ENCODE measurements around the gene CDH26. TPM values are rescaled to one million over a fixed set of nuclear protein-coding genes. Genes with fewer than 3 reads are reported as not detected.

The CDH26 gene
- total RNA-seq = under 1 TPM; 0.88 to 0.91 TPM

GRCh38 chr20:59958123-59958522 is at the start of gene CDH26:
Gene CDH26 (plus strand): TSS chr20:59958423. CDS start chr20:59958727, 304 bp downstream.
- Mint-ChIP-seq H3K4me1 (no peaks in the 10 kb centered on the region), H3K27ac (no peak within 1 kb of the TSS), H3K36me3 (ENCODE audit: low read depth) (no peaks in the 10 kb centered on the region), H3K9me3 (ENCODE audit: low read depth) (no peaks in the 10 kb centered on the region), H3K4me3 (no peak within 1 kb of the TSS), H3K27me3 (no peaks in the 10 kb centered on the region)
- ChIA-PET POLR2A (no interaction called here), CTCF (interaction anchor here (1.0 to 1.2 kb wide), 2 partner anchors 10 to 31 kb away, joined by 3 to 4 read pairs; no protein-coding TSS in a partner anchor)
- intact Hi-C loops (cut with DNase I, micrococcal nuclease) = no loop called here
- DNase-seq (no peak), ATAC-seq (no peak)

- Mint-ChIP-seq H3K36me3 (ENCODE audit: low read depth) (no peaks in the 10 kb centered on the region), H3K27me3 (peaks cover 3% of the 10 kb centered on the region), H3K27ac (no peak overlapping the region), H3K4me1 (peaks cover 1% of the 10 kb centered on the region), H3K4me3 (no peak overlapping the region), H3K9me3 (ENCODE audit: low read depth) (no peaks in the 10 kb centered on the region)
- intact Hi-C loops (cut with DNase I, micrococcal nuclease) = no loop called here
- DNase-seq (no peak), ATAC-seq (no peak)
- CTCF ChIA-PET = interaction anchor here (1.1 kb wide), 1 partner anchor 9 kb away, joined by 3 read pairs; no protein-coding TSS in a partner anchor
- POLR2A ChIA-PET = no interaction called here
Observed at GRCh38 chr20:59908855-59909254, 49.4 kb upstream of the CDH26 start.

GRCh38 chr20:59911041-59911440 is 47.2 kb upstream of the CDH26 start:
- H3K27ac Mint-ChIP-seq = no peak overlapping the region
- peaks cover 3% of the 10 kb centered on the region for H3K27me3 Mint-ChIP-seq
- ChIA-PET CTCF (interaction anchor here (0.7 to 1.7 kb wide), 8 partner anchors 9 to 354 kb away, joined by 3 to 5 read pairs (median 3); partner anchors contain the start of genes FAM217B, PPP1R3D and SYCP2), POLR2A (no interaction called here)
- no peaks in the 10 kb centered on the region for H3K9me3 Mint-ChIP-seq (ENCODE audit: low read depth)
- intact Hi-C loops (cut with DNase I, micrococcal nuclease) = no loop called here
- ATAC-seq (no peak), DNase-seq (no peak)
- H3K4me1 Mint-ChIP-seq = peaks cover 1% of the 10 kb centered on the region
- no peaks in the 10 kb centered on the region for H3K36me3 Mint-ChIP-seq (ENCODE audit: low read depth)
- H3K4me3 Mint-ChIP-seq = no peak overlapping the region

GRCh38 chr20:59912609-59913008 is 45.6 kb upstream of the CDH26 start:
- intact Hi-C loops (cut with DNase I, micrococcal nuclease) = no loop called here
- POLR2A ChIA-PET = no interaction called here
- ATAC-seq = no peak

GRCh38 chr20:59920944-59921343 is 37.3 kb upstream of the CDH26 start:
- intact Hi-C loops (cut with DNase I, micrococcal nuclease) = no loop called here
- Mint-ChIP-seq H3K27ac (no peak overlapping the region), H3K4me1 (no peaks in the 10 kb centered on the region), H3K4me3 (no peak overlapping the region), H3K9me3 (ENCODE audit: low read depth) (no peaks in the 10 kb centered on the region), H3K27me3 (peaks cover 2% of the 10 kb centered on the region), H3K36me3 (ENCODE audit: low read depth) (no peaks in the 10 kb centered on the region)
- ATAC-seq = no peak
- POLR2A ChIA-PET = no interaction called here
- CTCF ChIA-PET = no interaction called here
- no peak for DNase-seq

More at GRCh38 chr20:59912609-59913008, 45.6 kb upstream of the CDH26 start:
- no peak overlapping the region for H3K4me3 Mint-ChIP-seq
- H3K9me3 Mint-ChIP-seq (ENCODE audit: low read depth) = no peaks in the 10 kb centered on the region
- CTCF ChIA-PET = no interaction called here
- peaks cover 1% of the 10 kb centered on the region for H3K4me1 Mint-ChIP-seq
- H3K27ac Mint-ChIP-seq = no peak overlapping the region
- no peaks in the 10 kb centered on the region for H3K36me3 Mint-ChIP-seq (ENCODE audit: low read depth)
- no peaks in the 10 kb centered on the region for H3K27me3 Mint-ChIP-seq
- DNase-seq = no peak

- H3K4me1 Mint-ChIP-seq = no peaks in the 10 kb centered on the region
- ATAC-seq = no peak
- peaks cover 2% of the 10 kb centered on the region for H3K27me3 Mint-ChIP-seq
- intact Hi-C loops (cut with DNase I, micrococcal nuclease) = no loop called here
- POLR2A ChIA-PET = no interaction called here
- no peak for DNase-seq
- H3K27ac Mint-ChIP-seq = no peak overlapping the region
- CTCF ChIA-PET = no interaction called here
- H3K36me3 Mint-ChIP-seq (ENCODE audit: low read depth) = no peaks in the 10 kb centered on the region
- H3K4me3 Mint-ChIP-seq = no peak overlapping the region
- no peaks in the 10 kb centered on the region for H3K9me3 Mint-ChIP-seq (ENCODE audit: low read depth)
Observed at GRCh38 chr20:59923514-59923913, 34.7 kb upstream of the CDH26 start.

GRCh38 chr20:59925359-59925758 is 32.9 kb upstream of the CDH26 start:
- ChIA-PET CTCF (interaction anchor here (1.1 kb wide), 1 partner anchor 11 kb away, joined by 3 read pairs; no protein-coding TSS in a partner anchor), POLR2A (no interaction called here)
- Mint-ChIP-seq H3K27me3 (peaks cover 2% of the 10 kb centered on the region), H3K27ac (no peak overlapping the region), H3K4me3 (no peak overlapping the region), H3K4me1 (no peaks in the 10 kb centered on the region), H3K36me3 (ENCODE audit: low read depth) (no peaks in the 10 kb centered on the region), H3K9me3 (ENCODE audit: low read depth) (no peaks in the 10 kb centered on the region)
- DNase-seq (no peak), ATAC-seq (no peak)
- intact Hi-C loops (cut with DNase I, micrococcal nuclease) = no loop called here

- peaks cover 2% of the 10 kb centered on the region for H3K27me3 Mint-ChIP-seq
- no peaks in the 10 kb centered on the region for H3K9me3 Mint-ChIP-seq (ENCODE audit: low read depth)
- no peaks in the 10 kb centered on the region for H3K4me1 Mint-ChIP-seq
- no peaks in the 10 kb centered on the region for H3K36me3 Mint-ChIP-seq (ENCODE audit: low read depth)
- H3K4me3 Mint-ChIP-seq = no peak overlapping the region
- no peak for DNase-seq
- ChIA-PET CTCF (interaction anchor here (1.1 kb wide), 1 partner anchor 11 kb away, joined by 3 read pairs; no protein-coding TSS in a partner anchor), POLR2A (no interaction called here)
- intact Hi-C loops (cut with DNase I, micrococcal nuclease) = no loop called here
- no peak for ATAC-seq
- no peak overlapping the region for H3K27ac Mint-ChIP-seq
Observed at GRCh38 chr20:59925899-59926298, 32.3 kb upstream of the CDH26 start.

GRCh38 chr20:59931511-59932312 is 26.5 kb upstream of the CDH26 start:
- DNase-seq (no peak), ATAC-seq (peak; percentile 39)
- intact Hi-C loops (cut with DNase I, micrococcal nuclease) = no loop called here
- Mint-ChIP-seq H3K4me1 (peaks cover 18% of the 10 kb centered on the region), H3K27ac (peak overlapping the region; percentile 80), H3K27me3 (peaks cover 1% of the 10 kb centered on the region), H3K36me3 (ENCODE audit: low read depth) (no peaks in the 10 kb centered on the region), H3K9me3 (ENCODE audit: low read depth) (no peaks in the 10 kb centered on the region), H3K4me3 (peak overlapping the region; percentile 35)
- CTCF ChIA-PET = interaction anchor here (0.9 kb wide), 1 partner anchor 8 kb away, joined by 4 read pairs; the partner anchor contains the start of genes FAM217B and PPP1R3D
- POLR2A ChIA-PET = no interaction called here

- no peaks in the 10 kb centered on the region for H3K9me3 Mint-ChIP-seq (ENCODE audit: low read depth)
- peaks cover 24% of the 10 kb centered on the region for H3K4me1 Mint-ChIP-seq
- peak overlapping the region; percentile 63 for H3K4me3 Mint-ChIP-seq
- DNase-seq (no peak), ATAC-seq (no peak)
- H3K27me3 Mint-ChIP-seq = peaks cover 1% of the 10 kb centered on the region
- CTCF ChIA-PET = no interaction called here
- intact Hi-C loops (cut with DNase I, micrococcal nuclease) = no loop called here
- POLR2A ChIA-PET = interaction anchor here (0.7 kb wide), 1 partner anchor 1280 kb away, joined by 5 read pairs; no protein-coding TSS in a partner anchor
- H3K27ac Mint-ChIP-seq = peak overlapping the region; percentile 60
- no peaks in the 10 kb centered on the region for H3K36me3 Mint-ChIP-seq (ENCODE audit: low read depth)
Observed at GRCh38 chr20:59932616-59933295, 25.5 kb upstream of the CDH26 start.

GRCh38 chr20:59933296-59933848 is 24.9 kb upstream of the CDH26 start, which contains the start of gene SYCP2:
Gene SYCP2 (minus strand): TSS chr20:59933637. CDS start chr20:59922413, 11,224 bp downstream.
- Mint-ChIP-seq H3K9me3 (ENCODE audit: low read depth) (no peaks in the 10 kb centered on the region), H3K27ac (peak within 1 kb of the TSS; percentile 60), H3K4me3 (peak within 1 kb of the TSS; percentile 63), H3K27me3 (peaks cover 1% of the 10 kb centered on the region), H3K4me1 (peaks cover 30% of the 10 kb centered on the region), H3K36me3 (ENCODE audit: low read depth) (peaks cover 2% of the 10 kb centered on the region)
- peak; percentile 76 for DNase-seq
- ATAC-seq = peak; percentile 60
- ChIA-PET CTCF (interaction anchor here (0.6 to 4.4 kb wide), 6 partner anchors 12 to 260 kb away, joined by 3 to 48 read pairs (median 4); no protein-coding TSS in a partner anchor), POLR2A (interaction anchor here (0.7 kb wide), 1 partner anchor 1281 kb away, joined by 5 read pairs; no protein-coding TSS in a partner anchor)
- intact Hi-C loops (cut with DNase I, micrococcal nuclease) = no loop called here
